ENCODE data around the gene MCF2L2.
"Not testable (repeated sequence)": the region's sequence is repeated elsewhere in the genome, so short reads cannot be mapped to it uniquely, and the experiment has no call there.

MCF2L2 gene

GRCh38 chr3:183182073-183182472 is 246.3 kb downstream of the MCF2L2 start:
- in situ Hi-C loops (cut with MboI; ENCODE audit: low sequenced_read_pairs) = no loop called here

DNA sequence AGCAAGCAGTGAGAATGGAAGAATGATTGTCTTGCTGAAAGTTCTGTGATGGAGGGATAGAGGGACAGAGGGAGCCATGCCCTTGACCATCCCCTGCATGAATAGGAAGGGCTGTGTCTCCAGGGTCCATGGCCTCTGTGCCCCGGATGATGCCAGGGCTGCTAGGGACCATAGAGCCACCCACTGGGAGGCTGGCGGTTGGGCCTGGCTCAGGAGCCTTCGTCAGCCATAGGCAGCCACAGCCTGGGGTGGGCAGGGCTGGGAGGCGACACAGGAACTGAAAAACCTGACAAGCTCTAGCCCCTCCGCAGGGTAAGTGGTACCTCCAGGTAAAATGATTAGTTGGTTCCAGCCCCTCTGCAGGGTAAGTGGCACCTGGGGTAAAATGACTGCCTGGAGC is 246.8 kb downstream of the MCF2L2 start:
- in situ Hi-C loops (cut with MboI; ENCODE audit: low sequenced_read_pairs) = no loop called here

DNA sequence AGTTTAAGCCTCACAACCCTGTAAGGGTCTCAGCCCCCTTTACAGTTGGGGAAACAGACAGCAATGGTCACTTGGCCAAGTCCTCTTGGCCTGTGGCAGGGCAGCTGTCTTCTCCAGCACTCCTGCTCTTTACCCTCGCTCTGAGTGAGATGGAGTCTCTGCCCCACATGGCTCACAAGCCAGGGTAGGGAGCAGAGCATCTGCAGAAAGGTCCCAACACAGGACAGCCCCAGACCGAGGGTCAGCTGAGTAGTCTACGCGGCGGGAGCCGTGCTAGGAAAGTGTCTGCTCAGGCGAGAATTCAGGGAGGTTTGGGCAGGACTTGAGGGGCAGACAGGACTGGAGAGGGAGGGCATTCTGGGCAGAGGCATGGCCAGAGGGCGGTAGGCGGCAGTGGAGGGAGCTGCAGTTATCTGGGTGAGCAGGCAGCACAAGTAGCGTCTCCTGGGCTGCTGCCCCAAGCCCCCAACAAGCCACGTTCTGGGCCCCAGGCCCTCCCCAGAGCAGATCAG is 247.6 kb downstream of the MCF2L2 start:
- in situ Hi-C loops (cut with MboI; ENCODE audit: low sequenced_read_pairs) = no loop called here

- in situ Hi-C loops (cut with MboI; ENCODE audit: low sequenced_read_pairs) = no loop called here
These were observed 248.2 kb downstream of the MCF2L2 start for GRCh38 chr3:183180110-183180783.

DNA sequence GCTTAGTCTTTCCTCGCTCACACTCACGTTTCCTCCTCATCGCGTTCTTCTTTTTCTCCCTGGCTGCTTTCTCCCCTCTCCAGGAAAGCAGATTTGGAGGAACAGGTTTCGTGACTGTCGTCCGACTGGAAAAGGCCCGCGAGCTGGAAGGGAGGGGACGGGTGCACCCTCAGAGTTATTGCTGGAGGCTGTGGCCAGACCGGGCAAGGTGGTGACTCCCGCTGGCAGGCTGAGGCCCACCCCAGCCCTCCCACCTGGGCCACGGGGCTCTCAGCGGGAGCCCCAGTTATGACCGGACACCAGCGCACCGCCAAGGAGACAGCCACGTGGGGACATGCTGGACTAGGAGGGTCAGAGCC is 248.9 kb downstream of the MCF2L2 start:
- in situ Hi-C loops (cut with MboI; ENCODE audit: low sequenced_read_pairs) = not testable (repeated sequence)

DNA sequence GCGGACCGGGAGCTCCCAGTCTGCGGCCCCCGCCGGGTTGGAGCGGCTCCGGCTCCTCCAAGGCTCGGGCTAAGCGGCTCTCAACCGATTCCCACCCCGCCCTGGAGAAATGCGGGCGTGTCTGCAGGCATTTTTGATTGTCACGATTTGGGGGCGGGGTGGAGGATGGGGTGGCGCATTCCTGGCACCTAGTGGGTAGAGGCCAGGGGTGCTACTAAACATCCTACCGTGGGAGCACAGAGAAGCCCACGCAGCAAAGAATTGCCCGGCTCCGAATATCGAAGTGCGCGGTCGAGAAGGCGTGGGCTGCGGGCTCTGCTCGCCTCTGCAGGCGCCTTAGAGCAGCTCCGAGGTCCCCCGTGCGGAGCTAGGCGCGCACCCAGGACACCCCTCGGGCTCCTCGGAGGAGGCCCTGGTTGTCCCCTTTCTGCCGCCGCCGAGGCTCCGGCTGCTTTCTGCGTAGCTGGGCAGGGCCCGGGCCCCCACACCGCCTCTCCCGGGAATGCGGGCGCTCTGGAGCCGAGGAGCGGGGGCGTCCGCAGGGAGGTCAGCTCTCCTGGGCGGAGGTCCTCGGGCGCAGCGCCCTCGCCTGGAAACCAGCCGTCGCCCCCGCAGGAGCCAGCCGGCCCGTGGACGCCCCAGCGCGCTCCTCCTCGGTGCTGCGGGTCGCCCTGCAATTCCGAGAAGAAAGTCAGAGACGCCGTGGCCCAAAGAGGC is 249.4 kb downstream of the MCF2L2 start:
- in situ Hi-C loops (cut with MboI; ENCODE audit: low sequenced_read_pairs) = no loop called here

GRCh38 chr3:183178512-183178832 is 249.9 kb downstream of the MCF2L2 start:
- in situ Hi-C loops (cut with MboI; ENCODE audit: low sequenced_read_pairs) = no loop called here

DNA sequence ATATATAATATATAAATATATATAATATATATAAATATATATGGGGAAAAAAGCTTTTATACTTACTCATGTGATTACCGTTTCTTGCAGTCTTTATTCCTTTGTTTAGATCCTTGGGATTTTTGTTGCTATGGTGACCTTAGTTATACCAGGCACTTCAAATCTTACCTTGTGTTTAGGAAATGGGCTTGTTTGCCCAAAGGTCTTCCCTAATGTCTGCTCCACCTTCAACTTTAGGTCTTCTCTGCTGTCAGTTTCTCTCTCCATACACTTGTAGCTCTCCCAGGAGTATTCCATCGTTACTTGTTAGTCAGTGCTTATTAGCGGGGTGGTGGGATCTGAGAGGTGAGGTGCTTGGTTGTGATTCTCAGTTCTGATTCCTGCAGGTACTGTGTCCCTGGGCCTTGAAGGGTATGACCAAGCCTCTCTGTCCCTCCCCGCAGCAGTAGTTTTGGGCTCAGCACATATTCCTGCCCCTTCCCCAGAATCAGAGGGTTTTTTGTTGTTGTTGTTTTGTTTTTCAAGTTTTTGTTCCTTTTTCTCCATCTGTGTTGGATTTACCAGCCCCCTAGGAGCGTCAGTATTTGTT is 256.3 kb downstream of the MCF2L2 start:
- in situ Hi-C loops (cut with MboI; ENCODE audit: low sequenced_read_pairs) = no loop called here

DNA sequence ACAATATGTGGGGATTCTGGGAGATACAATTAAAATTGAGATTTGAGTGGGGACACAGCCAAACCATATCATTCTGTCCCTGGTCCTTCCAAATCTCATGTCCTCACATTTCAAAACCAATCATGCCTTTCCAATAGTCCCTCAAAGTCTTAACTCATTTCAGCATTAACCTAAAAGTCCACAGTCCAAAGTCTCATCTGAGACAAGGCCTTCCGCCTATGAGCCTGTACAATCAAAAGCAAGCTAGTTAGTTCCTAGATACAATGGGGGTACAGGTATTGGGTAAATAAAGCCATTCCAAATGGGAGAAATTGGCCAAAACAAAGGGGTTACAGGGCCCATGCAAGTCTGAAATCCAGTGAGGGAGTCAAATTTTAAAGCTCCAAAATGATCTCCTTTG is 260.4 kb downstream of the MCF2L2 start:
- in situ Hi-C loops (cut with MboI; ENCODE audit: low sequenced_read_pairs) = not testable (repeated sequence)

DNA sequence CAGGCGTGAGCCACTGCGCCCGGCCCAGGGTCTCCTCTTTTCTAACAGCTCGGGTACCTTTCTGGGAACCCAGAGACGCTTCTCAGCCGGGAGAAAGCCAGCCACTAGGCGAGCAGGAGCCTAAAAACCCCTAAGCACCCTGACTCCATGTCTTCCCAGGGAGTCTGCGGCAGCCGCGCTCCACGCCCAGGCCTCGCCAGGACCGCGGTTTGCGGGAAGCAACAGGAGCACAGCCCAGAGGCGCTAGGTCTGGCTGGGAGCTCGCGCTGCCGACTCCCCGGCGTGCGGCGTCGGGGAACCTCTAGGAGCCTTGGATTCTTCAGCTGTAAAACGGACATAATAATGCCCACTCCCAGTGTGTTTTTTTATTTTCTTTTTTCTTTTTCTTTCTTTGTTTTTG is 264.9 kb downstream of the MCF2L2 start:
- in situ Hi-C loops (cut with MboI; ENCODE audit: low sequenced_read_pairs) = no loop called here

DNA sequence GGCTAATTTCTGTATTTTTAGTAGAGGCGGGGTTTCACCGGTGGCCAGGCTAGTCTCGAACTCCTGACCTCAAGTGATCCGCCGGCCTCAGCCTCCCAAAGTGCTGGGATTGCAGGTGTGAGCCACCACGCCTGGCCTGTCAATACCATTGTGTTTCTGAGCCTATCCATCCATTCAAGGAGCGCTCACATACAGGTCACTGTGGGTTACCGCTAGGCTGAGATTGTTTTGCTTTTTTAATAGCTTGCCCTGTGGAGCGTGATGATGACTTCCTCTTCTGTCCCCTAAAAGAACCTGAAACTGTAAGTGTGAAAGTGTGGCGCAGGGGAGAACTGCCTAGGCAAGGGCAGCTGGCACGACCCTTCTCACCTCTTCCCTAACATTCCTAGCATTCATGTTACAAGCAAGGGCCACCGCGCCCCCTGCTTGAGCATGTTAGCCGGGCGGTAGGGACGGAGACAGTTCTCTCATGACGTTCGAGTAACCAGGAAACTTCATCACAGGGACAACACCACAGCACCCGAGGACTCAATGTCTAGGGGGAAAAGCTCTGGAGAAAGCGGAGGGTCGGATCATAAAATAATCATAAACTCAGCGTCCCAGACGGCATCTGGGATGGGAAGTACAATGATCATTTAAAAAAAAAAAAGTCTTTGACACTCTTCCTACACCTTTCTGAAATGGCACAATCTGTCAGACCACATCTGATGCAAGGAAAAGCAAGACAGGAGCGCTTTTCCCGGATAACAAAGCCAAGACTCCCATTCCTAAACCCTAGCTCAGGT is 266.7 kb downstream of the MCF2L2 start:
- in situ Hi-C loops (cut with MboI; ENCODE audit: low sequenced_read_pairs) = no loop called here

GRCh38 chr3:183160616-183161015 is 267.8 kb downstream of the MCF2L2 start:
- in situ Hi-C loops (cut with MboI; ENCODE audit: low sequenced_read_pairs) = no loop called here

DNA sequence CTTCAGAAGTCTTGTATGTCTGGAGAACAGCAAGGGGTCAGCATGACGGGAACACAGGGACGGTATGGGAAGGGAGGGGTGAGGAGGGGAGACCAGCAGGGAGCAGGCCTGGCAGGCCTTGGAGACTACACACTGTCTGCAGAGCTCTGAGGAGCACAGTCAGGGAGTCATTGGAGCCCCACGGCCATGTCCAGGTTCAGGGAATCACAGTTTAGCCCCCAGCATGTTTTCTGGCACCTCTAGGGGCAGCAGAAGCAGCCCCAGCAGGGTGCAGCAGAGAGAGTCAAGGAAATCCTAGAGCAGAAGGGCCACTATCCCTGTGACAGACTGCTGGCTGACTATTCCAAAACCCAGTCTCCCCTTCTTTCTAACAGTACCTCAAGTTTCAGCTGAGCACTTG is 269.1 kb downstream of the MCF2L2 start:
- in situ Hi-C loops (cut with MboI; ENCODE audit: low sequenced_read_pairs) = no loop called here

- in situ Hi-C loops (cut with MboI; ENCODE audit: low sequenced_read_pairs) = no loop called here
These were observed 269.8 kb downstream of the MCF2L2 start for GRCh38 chr3:183158551-183159006.

DNA sequence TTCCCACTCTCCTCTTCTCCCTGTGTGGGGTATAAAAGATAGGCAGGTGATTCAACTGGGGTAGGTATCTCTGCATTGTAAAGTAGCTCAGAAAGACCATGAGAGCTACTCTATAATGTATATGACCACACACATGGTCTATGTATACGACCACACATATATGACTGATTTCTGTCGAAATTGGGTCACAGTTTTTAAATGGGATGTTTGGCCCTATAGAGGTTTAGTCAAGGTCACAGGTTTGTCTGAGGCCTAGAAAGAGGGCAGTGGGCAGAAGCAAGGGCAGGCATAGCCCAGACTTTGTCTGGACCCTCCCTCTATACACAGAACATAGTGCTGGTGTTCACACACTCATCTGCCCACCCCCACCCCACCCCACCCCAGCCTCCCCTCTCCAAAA is 270.3 kb downstream of the MCF2L2 start:
- in situ Hi-C loops (cut with MboI; ENCODE audit: low sequenced_read_pairs) = no loop called here

- in situ Hi-C loops (cut with MboI; ENCODE audit: low sequenced_read_pairs) = no loop called here
These were observed 272.2 kb downstream of the MCF2L2 start for GRCh38 chr3:183156266-183156665.

DNA sequence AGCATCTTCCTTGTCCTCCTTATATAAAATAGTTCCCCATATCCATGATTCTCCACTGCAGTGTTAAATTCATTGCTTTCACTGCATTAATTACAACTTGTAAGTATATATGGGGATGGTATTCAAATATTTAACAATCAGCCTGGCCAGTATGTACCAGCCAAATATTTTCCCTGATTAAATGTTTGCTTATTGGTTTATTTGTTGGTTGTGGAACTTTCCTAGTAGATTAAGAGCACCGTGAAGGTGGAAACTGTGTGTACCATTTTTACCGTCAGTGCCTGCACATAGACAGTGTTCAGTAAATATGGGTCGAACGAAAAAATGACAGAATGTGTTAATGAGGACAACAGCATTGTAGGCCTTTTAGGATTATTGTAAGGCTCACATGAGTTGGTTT is 272.9 kb downstream of the MCF2L2 start:
- in situ Hi-C loops (cut with MboI; ENCODE audit: low sequenced_read_pairs) = no loop called here

GRCh38 chr3:183153210-183153950 is 275.0 kb downstream of the MCF2L2 start:
- in situ Hi-C loops (cut with MboI; ENCODE audit: low sequenced_read_pairs) = no loop called here

- in situ Hi-C loops (cut with MboI; ENCODE audit: low sequenced_read_pairs) = no loop called here
These were observed 276.5 kb downstream of the MCF2L2 start for GRCh38 chr3:183151821-183152351.

GRCh38 chr3:183151086-183151485 is 277.3 kb downstream of the MCF2L2 start:
- in situ Hi-C loops (cut with MboI; ENCODE audit: low sequenced_read_pairs) = no loop called here

All from hTERT RPE-1 (cell line).